ENCODE measurements around the gene MORC2.

DNA sequence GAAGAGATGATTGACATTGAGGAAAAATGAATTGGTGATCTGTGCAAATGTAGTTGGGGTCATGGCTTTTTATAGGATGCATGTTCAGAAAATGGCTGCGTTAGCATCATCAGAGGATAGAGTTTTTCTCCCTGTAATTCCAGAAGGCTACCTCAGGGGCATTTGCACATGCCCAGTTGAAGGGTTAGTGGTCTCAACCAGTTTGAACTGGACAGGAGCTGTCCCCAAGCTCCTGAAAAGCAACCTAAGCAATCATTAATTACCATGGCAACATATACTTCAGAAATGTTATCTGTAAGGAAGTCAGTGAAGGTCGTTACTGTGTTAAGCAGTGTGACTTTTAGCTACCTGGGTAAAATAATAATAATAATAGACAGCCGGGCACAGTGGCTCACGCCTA is 29.8 kb upstream of the MORC2 start:
- TF ChIP-seq, protein P1, sequence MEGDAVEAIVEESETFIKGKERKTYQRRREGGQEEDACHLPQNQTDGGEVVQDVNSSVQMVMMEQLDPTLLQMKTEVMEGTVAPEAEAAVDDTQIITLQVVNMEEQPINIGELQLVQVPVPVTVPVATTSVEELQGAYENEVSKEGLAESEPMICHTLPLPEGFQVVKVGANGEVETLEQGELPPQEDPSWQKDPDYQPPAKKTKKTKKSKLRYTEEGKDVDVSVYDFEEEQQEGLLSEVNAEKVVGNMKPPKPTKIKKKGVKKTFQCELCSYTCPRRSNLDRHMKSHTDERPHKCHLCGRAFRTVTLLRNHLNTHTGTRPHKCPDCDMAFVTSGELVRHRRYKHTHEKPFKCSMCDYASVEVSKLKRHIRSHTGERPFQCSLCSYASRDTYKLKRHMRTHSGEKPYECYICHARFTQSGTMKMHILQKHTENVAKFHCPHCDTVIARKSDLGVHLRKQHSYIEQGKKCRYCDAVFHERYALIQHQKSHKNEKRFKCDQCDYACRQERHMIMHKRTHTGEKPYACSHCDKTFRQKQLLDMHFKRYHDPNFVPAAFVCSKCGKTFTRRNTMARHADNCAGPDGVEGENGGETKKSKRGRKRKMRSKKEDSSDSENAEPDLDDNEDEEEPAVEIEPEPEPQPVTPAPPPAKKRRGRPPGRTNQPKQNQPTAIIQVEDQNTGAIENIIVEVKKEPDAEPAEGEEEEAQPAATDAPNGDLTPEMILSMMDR (conservative IDR thresholded peaks at IDR 0.05 in 1 of 2, IDR thresholded peaks at IDR 0.05 in 1 of 2; ENCODE audit: low read depth in 1 of 2, low read length in 2 of 2) = no peak
- TF ChIP-seq EZH2 (IDR thresholded peaks at IDR 0.05; ENCODE audit: low read length, missing control alignments) = no peak
